Stomach smooth muscle (tissue), 2 donors: Measurements from ENCODE around the gene KCNQ5.

ENCODE experiments used
- H3K27ac ChIP-seq: one replicate; pipeline ENCODE4 v1.7.0; 2013; ENCODE audit warnings: mild to moderate bottlenecking, low read length, inconsistent platforms
- H3K27me3 ChIP-seq, 2 donors: one replicate each; pipeline ENCODE4 v1.7.0; 2013; ENCODE audit warnings: low read length in 2 of 2; ENCODE audit not compliant: insufficient read depth in 2 of 2, control insufficient read depth in 1 of 2
- H3K36me3 ChIP-seq, 2 donors: one replicate each; pipeline ENCODE4 v1.7.0; 2013; ENCODE audit warnings: low read length in 2 of 2; ENCODE audit not compliant: control insufficient read depth in 2 of 2, insufficient read depth in 2 of 2
- H3K4me1 ChIP-seq: one replicate; pipeline ENCODE4 v1.7.0; 2013; ENCODE audit warnings: low read length; ENCODE audit not compliant: control insufficient read depth, insufficient read depth
- H3K4me3 ChIP-seq, 2 donors: one replicate each; pipeline ENCODE4 v1.7.0; 2013; ENCODE audit warnings: low read length in 2 of 2
- H3K9ac ChIP-seq, 2 donors: one replicate each; pipeline ENCODE4 v1.7.0; 2013; ENCODE audit warnings: low read length in 2 of 2, mild to moderate bottlenecking in 1 of 2
- H3K9me3 ChIP-seq, 2 donors: one replicate each; pipeline ENCODE4 v1.7.0; 2013; ENCODE audit warnings: low read length in 2 of 2; ENCODE audit not compliant: control insufficient read depth in 2 of 2
- donor health status: healthy.
- donor health status: Pancreatic carcinoma.

The KCNQ5 gene

DNA sequence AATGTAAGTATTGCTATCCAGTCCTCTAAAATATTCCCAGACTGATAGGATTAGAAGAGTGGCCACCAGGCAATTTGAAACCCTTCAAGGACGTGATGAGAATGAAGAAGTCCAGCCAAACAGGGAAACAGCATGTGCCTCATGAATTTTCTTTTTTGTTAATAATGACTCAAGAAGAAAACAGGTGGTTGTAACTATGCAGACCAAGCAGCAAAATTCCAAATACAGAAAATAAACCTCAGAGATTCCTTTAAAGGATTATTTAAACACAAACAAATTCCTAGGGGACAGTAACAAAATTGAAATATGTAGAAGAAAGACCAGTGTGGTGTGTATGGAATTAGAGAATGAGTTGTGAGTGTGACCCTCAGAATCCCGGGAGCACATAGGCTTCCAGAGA, 239.2 kb downstream of the KCNQ5 start:
- H3K27ac ChIP-seq, result no peak overlapping the region
- no peak overlapping the region for H3K4me3 ChIP-seq
- no peaks in the 10 kb centered on the region for H3K4me1 ChIP-seq
- no peak overlapping the region for H3K9ac ChIP-seq
- no peaks in the 10 kb centered on the region for H3K36me3 ChIP-seq
- H3K9me3 ChIP-seq, result no peaks in the 10 kb centered on the region
- no peaks in the 10 kb centered on the region for H3K27me3 ChIP-seq

DNA sequence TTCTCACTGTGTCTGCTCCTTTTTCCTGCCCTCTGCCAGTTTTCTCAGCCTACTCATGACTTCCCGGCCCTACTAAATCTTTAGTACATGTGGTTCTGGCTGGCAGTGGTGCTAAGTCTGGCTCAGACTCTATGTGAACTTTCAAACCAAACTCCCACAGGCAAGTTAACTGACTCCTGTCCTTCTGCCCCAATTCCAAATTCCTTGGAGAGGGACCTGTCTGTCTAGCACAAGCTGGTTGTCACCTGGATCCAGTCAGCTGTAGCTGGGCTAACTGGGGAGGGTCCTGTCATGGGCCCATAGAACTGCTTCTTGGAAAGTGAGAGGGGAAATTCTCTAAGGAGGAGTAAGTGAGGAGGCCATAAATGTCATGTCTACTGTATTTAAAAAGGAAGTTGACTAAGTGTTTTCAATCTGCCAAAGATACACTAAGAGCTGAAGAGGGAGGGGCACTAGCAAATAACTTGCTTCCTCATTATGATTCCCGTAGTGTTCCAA, 240.1 kb downstream of the KCNQ5 start:
- Histone ChIP-seq H3K27me3 (peaks cover 0 to 3% of the 10 kb centered on the region in 2 donors), H3K9me3 (no peaks in the 10 kb centered on the region), H3K9ac (no peak overlapping the region), H3K4me3 (no peak overlapping the region), H3K36me3 (no peaks in the 10 kb centered on the region), H3K27ac (no peak overlapping the region), H3K4me1 (no peaks in the 10 kb centered on the region)

DNA sequence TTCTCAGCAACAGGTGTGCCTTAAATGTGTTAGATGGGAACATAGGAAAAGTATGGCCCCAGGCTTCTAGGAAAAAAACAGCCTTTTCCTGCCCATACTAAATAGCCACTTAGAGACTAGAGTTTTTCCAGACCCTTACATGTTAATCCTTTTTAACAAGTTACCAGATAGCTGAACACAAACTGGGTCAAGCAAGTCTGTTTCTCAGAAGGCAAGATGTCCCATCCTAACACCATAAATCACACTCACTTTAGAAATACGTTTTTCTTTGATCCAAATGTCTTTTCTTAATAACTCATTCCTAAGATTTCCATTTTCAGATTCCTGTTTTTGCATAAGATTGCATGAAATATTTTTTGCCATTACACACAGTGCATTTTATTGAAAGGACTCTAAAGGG, 241.3 kb downstream of the KCNQ5 start:
- no peaks in the 10 kb centered on the region for H3K4me1 ChIP-seq
- H3K27me3 ChIP-seq, result peaks cover 0 to 3% of the 10 kb centered on the region in 2 donors
- no peak overlapping the region for H3K9ac ChIP-seq
- H3K36me3 ChIP-seq, result no peaks in the 10 kb centered on the region
- no peak overlapping the region for H3K4me3 ChIP-seq
- no peaks in the 10 kb centered on the region for H3K9me3 ChIP-seq
- H3K27ac ChIP-seq, result no peak overlapping the region

DNA sequence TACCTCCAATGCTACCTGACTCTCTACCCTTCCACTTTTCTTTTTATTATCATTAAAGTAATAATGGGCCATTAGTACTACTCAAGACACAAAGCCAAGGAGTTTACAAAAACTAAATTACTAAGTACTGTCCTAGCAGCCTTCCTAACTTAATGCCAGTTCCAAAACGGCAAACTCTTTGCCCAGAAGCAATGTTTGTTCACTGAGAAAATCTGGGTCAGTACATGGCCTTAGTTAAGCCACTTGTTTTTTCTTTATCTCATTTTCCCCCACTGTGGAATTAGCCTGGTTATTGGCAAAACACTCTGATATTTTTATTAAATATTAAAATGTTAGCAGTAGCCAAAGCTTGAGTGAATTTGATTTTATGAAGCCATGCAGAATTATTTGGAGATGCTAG, 242.4 kb downstream of the KCNQ5 start:
- no peak overlapping the region for H3K9ac ChIP-seq
- H3K27me3 ChIP-seq, result peaks cover 0 to 3% of the 10 kb centered on the region in 2 donors
- no peak overlapping the region for H3K4me3 ChIP-seq
- no peak overlapping the region for H3K27ac ChIP-seq
- H3K4me1 ChIP-seq, result no peaks in the 10 kb centered on the region
- H3K9me3 ChIP-seq, result no peaks in the 10 kb centered on the region
- H3K36me3 ChIP-seq, result no peaks in the 10 kb centered on the region

- Histone ChIP-seq H3K27me3 (peaks cover 0 to 3% of the 10 kb centered on the region in 2 donors), H3K4me3 (no peak overlapping the region), H3K27ac (no peak overlapping the region), H3K4me1 (no peaks in the 10 kb centered on the region), H3K9ac (no peak overlapping the region), H3K36me3 (no peaks in the 10 kb centered on the region), H3K9me3 (no peaks in the 10 kb centered on the region)
These were observed 242.9 kb downstream of the KCNQ5 start for GRCh38 chr6:72864799-72865198.

DNA sequence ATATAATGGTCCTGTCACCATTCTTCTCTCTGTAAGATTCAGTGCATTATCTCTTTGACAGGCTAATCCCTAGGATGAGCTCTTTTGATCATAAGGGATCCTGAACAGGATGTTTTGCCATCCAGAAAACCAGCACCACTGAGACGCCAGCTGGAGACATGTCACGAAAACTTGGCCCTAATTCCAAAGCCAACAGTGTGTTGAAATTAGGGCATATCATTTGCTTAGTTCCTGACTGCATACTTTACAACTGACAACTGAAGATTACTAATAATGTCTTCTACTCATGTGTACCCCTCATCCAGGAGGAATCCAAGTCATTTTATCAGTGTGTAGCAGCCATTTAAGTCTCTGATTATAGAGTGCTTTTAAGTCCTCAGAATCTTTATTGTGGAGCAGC, 243.6 kb downstream of the KCNQ5 start:
- no peak overlapping the region for H3K4me3 ChIP-seq
- H3K36me3 ChIP-seq, result no peaks in the 10 kb centered on the region
- H3K27ac ChIP-seq, result no peak overlapping the region

DNA sequence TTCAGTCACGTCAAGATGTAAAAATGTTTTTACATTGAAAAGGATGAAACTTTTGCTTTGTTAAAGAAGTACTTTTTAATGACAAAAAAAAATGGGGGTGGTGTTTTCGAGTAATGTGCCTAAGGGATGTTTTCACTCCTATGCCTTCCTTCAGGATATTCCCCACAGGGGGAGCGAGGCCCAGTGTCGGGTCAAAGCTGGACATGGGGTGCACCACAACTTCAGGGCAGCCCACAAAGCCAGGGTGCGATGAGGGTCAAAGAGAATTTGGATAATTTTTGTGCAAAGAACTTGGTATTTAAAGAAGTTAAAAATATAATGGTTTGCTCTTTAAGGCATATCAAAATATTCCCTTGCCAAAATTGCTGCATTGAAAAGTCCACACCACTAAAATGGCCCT, 247.8 kb downstream of the KCNQ5 start:
- H3K9ac ChIP-seq, result no peak overlapping the region
- no peaks in the 10 kb centered on the region for H3K36me3 ChIP-seq
- H3K27ac ChIP-seq, result no peak overlapping the region
- H3K4me3 ChIP-seq, result no peak overlapping the region
- H3K4me1 ChIP-seq, result no peaks in the 10 kb centered on the region
- peaks cover 0 to 3% of the 10 kb centered on the region in 2 donors for H3K27me3 ChIP-seq
- no peaks in the 10 kb centered on the region for H3K9me3 ChIP-seq

More for the DNA sequence above, 243.6 kb downstream of the KCNQ5 start:
- Histone ChIP-seq H3K4me1 (no peaks in the 10 kb centered on the region), H3K9ac (no peak overlapping the region), H3K27me3 (peaks cover 0 to 3% of the 10 kb centered on the region in 2 donors), H3K9me3 (no peaks in the 10 kb centered on the region)

DNA sequence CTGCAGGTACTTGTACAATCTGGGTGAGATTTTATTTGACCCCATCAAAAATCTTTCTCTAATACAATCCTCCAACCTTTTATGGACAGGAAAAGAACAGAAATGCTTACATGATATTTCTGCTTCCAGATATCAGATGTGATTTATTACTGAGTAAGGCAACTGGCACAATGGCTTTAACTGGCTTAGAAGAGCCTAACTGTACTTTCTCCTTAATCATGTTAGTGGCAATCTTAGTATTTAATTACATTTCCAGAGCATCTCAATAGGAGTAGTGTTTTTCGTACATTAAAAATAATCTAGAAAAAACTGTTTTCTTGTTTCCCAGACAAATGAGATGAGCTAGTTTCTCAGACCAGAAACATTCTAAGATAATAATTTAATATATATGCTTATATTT, 251.6 kb downstream of the KCNQ5 start:
- Histone ChIP-seq H3K4me1 (no peaks in the 10 kb centered on the region), H3K27me3 (no peaks in the 10 kb centered on the region), H3K9ac (no peak overlapping the region), H3K9me3 (no peaks in the 10 kb centered on the region), H3K4me3 (no peak overlapping the region), H3K27ac (no peak overlapping the region), H3K36me3 (no peaks in the 10 kb centered on the region)

DNA sequence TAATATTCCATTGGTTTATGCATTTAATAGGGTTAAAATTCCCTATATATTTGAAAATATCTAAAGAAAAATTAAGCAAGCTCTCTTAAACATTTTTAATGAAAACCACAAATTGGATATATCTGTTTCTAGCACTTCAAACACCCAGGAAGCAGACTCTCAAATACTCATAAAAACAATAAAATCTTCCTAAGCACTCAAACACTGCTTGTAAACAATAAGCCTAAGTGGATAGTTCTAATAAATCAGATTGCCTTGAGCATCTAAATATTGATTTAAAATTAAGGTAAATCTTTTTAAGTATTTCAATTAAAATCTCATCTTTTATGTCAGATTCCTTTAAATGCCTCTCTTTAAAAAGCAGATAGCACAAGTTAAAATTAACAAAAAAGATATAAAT, 254.4 kb downstream of the KCNQ5 start:
- Histone ChIP-seq H3K9me3 (no peaks in the 10 kb centered on the region), H3K27ac (no peak overlapping the region), H3K27me3 (no peaks in the 10 kb centered on the region), H3K4me1 (no peaks in the 10 kb centered on the region), H3K9ac (no peak overlapping the region), H3K4me3 (no peak overlapping the region), H3K36me3 (no peaks in the 10 kb centered on the region)

DNA sequence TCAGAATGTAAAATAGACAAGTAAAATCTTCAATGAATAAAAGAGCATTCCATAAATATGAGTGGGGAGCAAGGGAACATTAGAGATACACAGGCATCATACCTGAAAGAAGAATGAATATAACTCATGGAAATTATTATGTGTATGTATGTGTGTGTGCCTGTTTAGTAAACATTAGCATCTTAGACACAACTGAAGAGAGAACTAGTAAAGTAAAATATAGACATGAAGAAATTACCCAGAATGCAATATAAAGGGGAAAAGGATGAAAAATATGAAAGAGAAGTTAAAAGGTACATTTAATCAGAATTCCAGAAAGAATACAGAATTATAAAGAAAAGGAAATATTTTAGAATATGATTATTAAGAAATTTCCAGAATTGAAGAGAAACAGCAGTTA, 264.3 kb downstream of the KCNQ5 start:
- no peaks in the 10 kb centered on the region for H3K4me1 ChIP-seq
- no peaks in the 10 kb centered on the region for H3K36me3 ChIP-seq

DNA sequence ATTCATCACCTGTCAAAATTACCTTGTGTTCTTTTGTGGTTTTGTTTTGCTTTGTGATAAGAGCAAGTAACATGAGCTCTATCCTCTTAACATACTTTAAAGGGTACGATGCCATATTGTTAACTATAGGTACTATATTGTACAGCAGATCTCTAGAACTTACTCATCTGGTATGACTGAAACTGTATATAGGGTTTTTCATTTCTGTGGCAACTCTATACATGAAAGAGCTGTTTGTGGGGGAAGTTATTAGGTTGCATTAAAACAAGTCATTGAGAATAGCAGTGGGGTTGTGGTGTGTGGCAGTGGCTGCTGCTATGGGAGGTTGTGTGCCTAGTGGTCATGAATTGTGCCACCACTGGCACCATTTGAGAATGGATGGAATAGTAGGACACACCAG, 268.4 kb downstream of the KCNQ5 start:
- Histone ChIP-seq H3K4me1 (no peaks in the 10 kb centered on the region), H3K36me3 (no peaks in the 10 kb centered on the region), H3K9ac (no peak overlapping the region), H3K4me3 (no peak overlapping the region), H3K27me3 (no peaks in the 10 kb centered on the region), H3K27ac (no peak overlapping the region), H3K9me3 (no peaks in the 10 kb centered on the region)

More for the DNA sequence above, 264.3 kb downstream of the KCNQ5 start:
- no peak overlapping the region for H3K27ac ChIP-seq
- no peaks in the 10 kb centered on the region for H3K9me3 ChIP-seq
- no peak overlapping the region for H3K4me3 ChIP-seq
- H3K9ac ChIP-seq, result no peak overlapping the region
- no peaks in the 10 kb centered on the region for H3K27me3 ChIP-seq
